Cardiac muscle cell (in vitro differentiated cells and primary cell): ENCODE data around the gene MAP3K12. TPM values are rescaled to one million over a fixed set of nuclear protein-coding genes. Genes with fewer than 3 reads are reported as not detected.

ENCODE experiments used
- DNase-seq, 2 donors: peaks; one replicate each; pipeline versions ENCODE4 v3.0.0 to v3.0.0-alpha.2; 2010 to 2017; ENCODE audit warnings: low read depth in 1 of 2, low spot score in 1 of 2
- H3K27ac ChIP-seq: fragments of 200-600 bp; sonication (generic); 2 replicates; pipeline ENCODE4 v1.5.1; 2016
- H3K27me3 ChIP-seq: fragments of 200-600 bp; sonication (generic); 2 replicates; pipeline ENCODE4 v1.6.0; 2016; ENCODE audit warnings: control low read depth
- H3K36me3 ChIP-seq: fragments of 200-600 bp; sonication (generic); 2 replicates; pipeline ENCODE4 v1.5.1; 2016; ENCODE audit warnings: control low read depth
- H3K4me1 ChIP-seq: fragments of 200-600 bp; sonication (generic); 2 replicates; pipeline ENCODE4 v1.8.1; 2017; ENCODE audit warnings: low read depth, mild to moderate bottlenecking, mixed run types
- H3K4me3 ChIP-seq: fragments of 200-600 bp; sonication (generic); 2 replicates; pipeline ENCODE4 v1.5.1; 2016; ENCODE audit warnings: mild to moderate bottlenecking
- H3K9me3 ChIP-seq: fragments of 200-600 bp; sonication (generic); 2 replicates; pipeline ENCODE4 v1.5.1; 2017; ENCODE audit warnings: low read depth, mild to moderate bottlenecking, control low read depth
- CTCF ChIP-seq: IDR thresholded peaks from 2 replicates; pipeline ENCODE4 v1.5.1; 2012; ENCODE audit warnings: low read depth, mild to moderate bottlenecking, low read length
- polyA plus RNA-seq: library from polyadenylated mRNA; unstranded; fragments of >200 nt; fragmentation: Nextera tagmentation; extraction: Ambion mirVana; gene quantifications from 2 replicates; pipeline ENCODE4 v1.2.1, GENCODE V29; 2016
- total RNA-seq: library from RNA; depleted of rRNA; stranded (reverse); fragments of >200 nt; gene quantifications from 2 replicates; pipeline ENCODE4 v1.2.3, GENCODE V29; 2016

MAP3K12 gene
- total and polyA plus RNA-seq, 2 experiments from 2014 or later = 15.1 to 26.1 TPM

DNA sequence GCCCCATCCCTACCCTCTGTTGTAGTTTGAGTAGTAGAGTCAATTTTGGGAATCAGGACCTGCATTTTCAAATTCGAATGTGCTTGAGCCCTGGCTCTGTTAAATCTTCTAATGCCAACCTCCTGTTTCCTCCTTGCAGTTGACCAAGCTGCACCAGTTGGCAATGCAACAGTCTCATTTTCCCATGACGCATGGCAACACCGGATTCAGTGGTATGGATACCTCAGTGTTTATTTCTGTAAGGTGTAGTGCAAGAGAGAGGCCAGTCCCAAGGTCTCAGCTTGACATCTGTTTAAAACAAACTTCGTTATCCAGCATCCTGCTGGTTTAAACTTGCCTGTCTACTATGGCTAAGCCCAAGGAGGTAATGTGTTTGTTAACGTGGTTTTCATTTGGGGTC lies 32.2 kb downstream of the MAP3K12 start:
- Histone ChIP-seq H3K4me1 (peaks cover 11% of the 10 kb centered on the region), H3K27me3 (no peaks in the 10 kb centered on the region), H3K36me3 (peaks cover 96% of the 10 kb centered on the region), H3K4me3 (no peak overlapping the region), H3K9me3 (no peaks in the 10 kb centered on the region), H3K27ac (no peak overlapping the region)
- no peak for DNase-seq
- TF ChIP-seq CTCF = no peak

DNA sequence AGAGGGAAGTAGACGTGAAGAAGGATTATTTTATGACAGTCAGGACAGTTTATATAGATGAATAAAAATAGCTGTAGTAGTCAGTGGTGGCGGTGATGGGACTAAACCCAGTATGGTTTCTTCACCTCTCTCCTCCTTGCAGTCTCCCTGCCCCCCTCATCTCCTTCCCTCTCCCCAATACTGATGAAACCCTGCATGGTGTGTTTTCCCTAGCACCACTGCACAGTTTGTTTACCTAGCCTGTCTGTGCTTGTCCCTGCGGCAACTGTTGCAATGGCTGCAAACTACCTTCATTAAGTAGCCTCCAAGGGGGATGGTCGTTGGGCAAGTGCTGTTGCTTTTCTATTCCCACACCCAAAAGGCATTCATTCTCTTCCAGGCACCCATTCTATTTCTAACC lies 32.6 kb downstream of the MAP3K12 start:
- TF ChIP-seq CTCF = no peak
- Histone ChIP-seq H3K36me3 (peaks cover 96% of the 10 kb centered on the region), H3K9me3 (no peaks in the 10 kb centered on the region), H3K4me1 (peaks cover 15% of the 10 kb centered on the region), H3K27me3 (no peaks in the 10 kb centered on the region), H3K27ac (no peak overlapping the region), H3K4me3 (no peak overlapping the region)
- no peak for DNase-seq

- Histone ChIP-seq H3K4me3 (no peak overlapping the region), H3K27me3 (no peaks in the 10 kb centered on the region), H3K27ac (no peak overlapping the region), H3K36me3 (peaks cover 96% of the 10 kb centered on the region), H3K9me3 (no peaks in the 10 kb centered on the region), H3K4me1 (peaks cover 25% of the 10 kb centered on the region)
- DNase-seq = no peak
- peak; percentile 9 for TF ChIP-seq CTCF
These were observed 33.6 kb downstream of the MAP3K12 start for GRCh38 chr12:53465679-53466078.

DNA sequence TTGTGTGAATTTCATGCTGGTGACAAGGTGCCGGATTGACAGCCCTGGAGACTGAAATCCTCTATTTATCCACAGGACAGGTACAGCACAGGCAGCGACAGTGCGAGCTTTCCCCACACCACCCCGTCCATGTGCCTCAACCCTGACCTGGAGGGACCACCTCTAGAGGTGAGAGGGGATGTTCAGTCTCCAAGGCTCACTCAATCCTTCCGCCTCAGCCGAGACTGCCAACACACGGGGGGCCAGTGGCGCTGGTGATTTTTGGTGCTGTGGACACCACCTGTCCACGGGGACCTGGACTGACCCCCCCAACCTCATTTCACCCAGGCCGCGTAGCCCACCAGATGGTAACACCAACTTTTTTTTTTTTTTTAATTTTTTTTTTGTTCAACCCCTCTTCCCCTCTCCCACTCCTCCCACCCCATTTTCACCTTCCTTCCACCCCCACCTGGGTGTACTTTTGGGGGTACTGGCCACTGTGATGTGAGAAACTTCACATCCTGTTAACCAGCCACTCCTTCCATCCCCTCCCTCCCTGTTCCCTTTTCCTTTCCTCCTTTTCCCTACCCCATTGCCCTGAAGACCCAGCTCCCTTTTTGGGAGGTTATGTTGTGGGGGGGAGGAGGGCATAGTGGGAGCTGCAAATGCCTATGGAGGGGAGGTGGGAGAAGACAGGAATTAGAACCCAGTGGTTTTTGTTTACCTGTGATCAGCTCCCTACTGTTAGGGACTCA lies 34.4 kb downstream of the MAP3K12 start:
- Histone ChIP-seq H3K36me3 (peaks cover 98% of the 10 kb centered on the region), H3K4me3 (no peak overlapping the region), H3K27me3 (no peaks in the 10 kb centered on the region), H3K9me3 (no peaks in the 10 kb centered on the region), H3K4me1 (peaks cover 33% of the 10 kb centered on the region), H3K27ac (peak overlapping the region; percentile 11)
- no peak for DNase-seq
- TF ChIP-seq CTCF = no peak

- peak overlapping the region; percentile 61 for H3K27ac ChIP-seq
- H3K27me3 ChIP-seq = no peaks in the 10 kb centered on the region
- H3K9me3 ChIP-seq = no peaks in the 10 kb centered on the region
- H3K4me1 ChIP-seq = peaks cover 38% of the 10 kb centered on the region
- TF ChIP-seq CTCF = no peak
- no peak for DNase-seq
- no peak overlapping the region for H3K4me3 ChIP-seq
- peaks cover 99% of the 10 kb centered on the region for H3K36me3 ChIP-seq
These were observed 35.3 kb downstream of the MAP3K12 start for GRCh38 chr12:53463802-53464560.
